Neural progenitor cell (in vitro differentiated cells): ENCODE measurements around the gene MS4A3. TPM values are rescaled to one million over a fixed set of nuclear protein-coding genes. Genes with fewer than 3 reads are reported as not detected.

Experiments used
- DNase-seq: peaks from one replicate; pipeline ENCODE4 v3.0.0-alpha.2; 2016; ENCODE audit warnings: low spot score
- H2AFZ ChIP-seq: fragments of 200-600 bp; sonication (generic); replicated peaks from 2 replicates; pipeline ENCODE4 v1.6.1; 2016; ENCODE audit warnings: antibody characterized with exemption
- H3F3A ChIP-seq: fragments of 200-600 bp; sonication (generic); 2 replicates; pipeline ENCODE4 v1.6.1; 2016; ENCODE audit warnings: antibody characterized with exemption, low read depth
- H3K27ac ChIP-seq: fragments of 200-600 bp; sonication (generic); 2 replicates; pipeline ENCODE4 v1.5.1; 2016; ENCODE audit warnings: mild to moderate bottlenecking
- H3K27me3 ChIP-seq: fragments of 200-600 bp; sonication (generic); 2 replicates; pipeline ENCODE4 v1.6.1; 2016; ENCODE audit warnings: mild to moderate bottlenecking, moderate library complexity
- H3K36me3 ChIP-seq: fragments of 200-600 bp; sonication (generic); 2 replicates; pipeline ENCODE4 v1.5.1; 2016
- H3K4me1 ChIP-seq: fragments of 200-600 bp; sonication (generic); 2 replicates; pipeline ENCODE4 v1.6.1; 2016; ENCODE audit warnings: mixed run types
- H3K4me2 ChIP-seq: fragments of 200-600 bp; sonication (generic); 2 replicates; pipeline ENCODE4 v1.6.1; 2016
- H3K4me3 ChIP-seq: fragments of 200-600 bp; sonication (generic); 2 replicates; pipeline ENCODE4 v1.5.1; 2016
- H3K79me2 ChIP-seq: fragments of 200-600 bp; sonication (generic); 2 replicates; pipeline ENCODE4 v1.6.1; 2016; ENCODE audit warnings: low read depth
- H3K9ac ChIP-seq: fragments of 200-600 bp; sonication (generic); 2 replicates; pipeline ENCODE4 v1.6.1; 2016
- H3K9me3 ChIP-seq: fragments of 200-600 bp; sonication (generic); 2 replicates; pipeline ENCODE4 v1.5.1; 2016; ENCODE audit warnings: low read depth
- H4K20me1 ChIP-seq: fragments of 200-600 bp; sonication (generic); 2 replicates; pipeline ENCODE4 v1.6.1; 2016; ENCODE audit warnings: low read depth
- H3K27ac Mint-ChIP-seq: 3 replicates; pipeline ENCODE4 v1.8.0; 2021; ENCODE audit warnings: mixed read lengths
- H3K27me3 Mint-ChIP-seq: 2 replicates; pipeline ENCODE4 v1.8.0; 2022; ENCODE audit warnings: low read depth, mild to moderate bottlenecking, inconsistent platforms, moderate library complexity, mixed read lengths; ENCODE audit not compliant: insufficient read depth
- H3K36me3 Mint-ChIP-seq: 3 replicates; pipeline ENCODE4 v1.8.0; 2021; ENCODE audit warnings: mixed read lengths
- H3K4me1 Mint-ChIP-seq: 3 replicates; pipeline ENCODE4 v1.8.0; 2021; ENCODE audit warnings: mixed read lengths
- H3K4me3 Mint-ChIP-seq: 3 replicates; pipeline ENCODE4 v1.8.0; 2021; ENCODE audit warnings: mild to moderate bottlenecking, moderate library complexity, mixed read lengths
- H3K9me3 Mint-ChIP-seq: 3 replicates; pipeline ENCODE4 v1.8.0; 2020; ENCODE audit warnings: mixed read lengths
- EZH2 ChIP-seq: fragments of 200-600 bp; sonication (generic); IDR thresholded peaks from 2 replicates; pipeline ENCODE4 v1.6.1; 2017; ENCODE audit warnings: antibody characterized with exemption, mild to moderate bottlenecking, moderate library complexity
- EZH2phosphoT487 ChIP-seq: fragments of 200-600 bp; sonication (generic); IDR thresholded peaks from 2 replicates; pipeline ENCODE4 v1.6.1; 2017; ENCODE audit warnings: antibody characterized with exemption
- total RNA-seq: library from RNA; depleted of rRNA; stranded (reverse); fragments of >200 nt; gene quantifications from 2 replicates; pipeline ENCODE4 v1.2.3, GENCODE V29; 2015; ENCODE audit warnings: low replicate concordance
- TF ChIP-seq, protein P1 (sequence below): fragments of 200-600 bp; sonication (generic); IDR thresholded peaks from 2 replicates; pipeline ENCODE4 v1.5.1; 2017; ENCODE audit warnings: antibody characterized with exemption, mild to moderate bottlenecking

Gene MS4A3
- total RNA-seq, 1 donor from 2014 or later: not detected

DNA sequence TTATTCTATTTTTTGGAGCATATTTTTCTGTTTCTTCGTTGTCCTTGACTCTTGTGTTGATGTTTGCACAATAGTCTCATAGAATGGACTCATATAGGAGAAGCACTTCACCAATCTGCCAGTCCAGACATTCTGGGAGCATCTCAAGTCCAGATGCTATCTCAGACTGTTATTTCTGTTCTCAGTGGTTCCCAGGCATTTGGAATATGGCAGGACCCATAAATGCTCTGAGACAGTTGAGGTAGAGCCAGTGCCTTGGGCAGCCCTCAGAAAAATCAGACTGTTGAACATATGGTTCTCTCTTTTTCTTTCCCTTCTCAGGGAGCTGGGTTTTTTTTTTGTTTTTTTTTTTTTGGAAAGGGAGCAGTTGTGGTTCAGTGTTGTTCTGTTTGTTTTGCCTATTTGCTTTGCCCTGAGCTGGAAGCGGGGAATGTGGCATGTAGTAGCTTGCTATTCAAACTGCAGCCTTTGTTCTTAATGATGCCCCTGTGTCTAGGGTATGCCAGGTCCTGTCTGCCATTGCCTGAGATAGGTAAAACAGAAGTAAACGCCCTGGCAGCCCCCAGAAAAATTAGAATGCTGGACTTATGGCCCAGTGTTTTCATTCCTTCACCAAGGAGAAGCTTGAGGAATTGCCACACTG, 28.3 kb downstream of the MS4A3 start:
- Histone ChIP-seq H3K27ac (no peak overlapping the region), H3K4me1 (no peaks in the 10 kb centered on the region), H3K79me2 (no peaks in the 10 kb centered on the region), H3K4me2 (no peak overlapping the region), H3K27me3 (no peaks in the 10 kb centered on the region), H4K20me1 (no peaks in the 10 kb centered on the region), H3K9me3 (no peaks in the 10 kb centered on the region), H3F3A (no peaks in the 10 kb centered on the region), H3K4me3 (no peak overlapping the region), H2AFZ (no peak overlapping the region), H3K9ac (no peak overlapping the region), H3K36me3 (no peaks in the 10 kb centered on the region)
- TF ChIP-seq, protein P1, sequence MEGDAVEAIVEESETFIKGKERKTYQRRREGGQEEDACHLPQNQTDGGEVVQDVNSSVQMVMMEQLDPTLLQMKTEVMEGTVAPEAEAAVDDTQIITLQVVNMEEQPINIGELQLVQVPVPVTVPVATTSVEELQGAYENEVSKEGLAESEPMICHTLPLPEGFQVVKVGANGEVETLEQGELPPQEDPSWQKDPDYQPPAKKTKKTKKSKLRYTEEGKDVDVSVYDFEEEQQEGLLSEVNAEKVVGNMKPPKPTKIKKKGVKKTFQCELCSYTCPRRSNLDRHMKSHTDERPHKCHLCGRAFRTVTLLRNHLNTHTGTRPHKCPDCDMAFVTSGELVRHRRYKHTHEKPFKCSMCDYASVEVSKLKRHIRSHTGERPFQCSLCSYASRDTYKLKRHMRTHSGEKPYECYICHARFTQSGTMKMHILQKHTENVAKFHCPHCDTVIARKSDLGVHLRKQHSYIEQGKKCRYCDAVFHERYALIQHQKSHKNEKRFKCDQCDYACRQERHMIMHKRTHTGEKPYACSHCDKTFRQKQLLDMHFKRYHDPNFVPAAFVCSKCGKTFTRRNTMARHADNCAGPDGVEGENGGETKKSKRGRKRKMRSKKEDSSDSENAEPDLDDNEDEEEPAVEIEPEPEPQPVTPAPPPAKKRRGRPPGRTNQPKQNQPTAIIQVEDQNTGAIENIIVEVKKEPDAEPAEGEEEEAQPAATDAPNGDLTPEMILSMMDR: no peak
- TF ChIP-seq EZH2phosphoT487 (no peak), EZH2 (no peak)
- no peaks in the 10 kb centered on the region for H3K4me1 Mint-ChIP-seq
- H3K4me3 Mint-ChIP-seq: no peak overlapping the region
- DNase-seq: no peak
- peaks cover 2% of the 10 kb centered on the region for H3K27me3 Mint-ChIP-seq
- no peaks in the 10 kb centered on the region for H3K9me3 Mint-ChIP-seq
- H3K27ac Mint-ChIP-seq: no peak overlapping the region
- H3K36me3 Mint-ChIP-seq: no peaks in the 10 kb centered on the region

DNA sequence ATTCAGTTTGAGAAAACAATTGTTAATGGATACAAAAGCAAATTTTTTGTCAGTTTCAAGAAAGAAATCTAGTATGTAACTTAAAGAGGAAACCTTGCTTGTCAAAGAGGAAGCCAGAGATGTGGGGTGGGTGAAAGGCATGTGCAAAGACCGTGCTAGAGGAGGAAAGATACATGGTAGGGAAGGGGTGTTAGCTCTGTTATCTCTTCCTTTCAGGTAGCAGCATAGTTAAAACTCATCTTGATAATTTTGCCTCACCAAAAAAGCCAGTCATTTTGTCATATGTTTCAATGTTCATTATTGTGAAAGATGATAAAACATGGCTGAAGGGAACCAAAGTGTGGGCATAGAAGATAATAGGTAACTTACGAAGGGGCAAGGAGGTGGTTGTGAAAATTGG, 29.4 kb downstream of the MS4A3 start:
- no peak overlapping the region for H3K27ac Mint-ChIP-seq
- no peaks in the 10 kb centered on the region for H3K79me2 ChIP-seq
- no peak overlapping the region for H3K4me3 Mint-ChIP-seq

DNA sequence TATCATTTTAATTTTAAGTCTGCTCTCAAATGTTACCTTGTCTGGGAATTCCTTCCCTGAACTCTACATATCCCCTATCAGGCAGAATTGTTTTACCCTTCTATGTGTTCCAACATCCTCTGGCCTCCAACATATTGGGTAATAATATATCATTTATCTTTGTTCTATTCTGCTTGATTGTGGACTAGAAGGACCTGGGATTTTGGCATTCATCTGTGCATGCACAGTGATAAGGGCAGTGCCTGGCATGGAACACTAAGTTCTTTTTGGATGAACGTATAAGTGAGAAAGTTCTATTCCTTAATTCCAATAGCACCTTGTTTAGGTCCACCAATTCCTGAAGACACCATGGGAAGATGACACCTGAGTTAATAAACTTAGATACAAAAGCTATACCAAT, 30.8 kb downstream of the MS4A3 start:
- no peak overlapping the region for H3K4me3 Mint-ChIP-seq
- H3K36me3 Mint-ChIP-seq: no peaks in the 10 kb centered on the region
- H3K27me3 Mint-ChIP-seq: no peaks in the 10 kb centered on the region

More for the DNA sequence above, 29.4 kb downstream of the MS4A3 start:
- Histone ChIP-seq H3K9me3 (no peaks in the 10 kb centered on the region), H3K4me1 (no peaks in the 10 kb centered on the region), H3K27ac (no peak overlapping the region), H3K4me2 (no peak overlapping the region), H3K36me3 (no peaks in the 10 kb centered on the region), H3K4me3 (no peak overlapping the region), H3K27me3 (no peaks in the 10 kb centered on the region), H2AFZ (no peak overlapping the region), H3K9ac (no peak overlapping the region), H3F3A (no peaks in the 10 kb centered on the region), H4K20me1 (no peaks in the 10 kb centered on the region)
- Mint-ChIP-seq H3K27me3 (no peaks in the 10 kb centered on the region), H3K4me1 (no peaks in the 10 kb centered on the region), H3K9me3 (no peaks in the 10 kb centered on the region), H3K36me3 (no peaks in the 10 kb centered on the region)
- DNase-seq: no peak
- TF ChIP-seq EZH2phosphoT487 (no peak), EZH2 (no peak)
- TF ChIP-seq, protein P1: no peak

More for the DNA sequence above, 30.8 kb downstream of the MS4A3 start:
- H3K27ac Mint-ChIP-seq: no peak overlapping the region
- DNase-seq: no peak
- H3F3A ChIP-seq: no peaks in the 10 kb centered on the region
- H3K4me1 Mint-ChIP-seq: no peaks in the 10 kb centered on the region
- H3K27ac ChIP-seq: no peak overlapping the region
- H2AFZ ChIP-seq: no peak overlapping the region
- H3K4me2 ChIP-seq: no peak overlapping the region
- H4K20me1 ChIP-seq: no peaks in the 10 kb centered on the region
- no peak overlapping the region for H3K9ac ChIP-seq
- H3K9me3 Mint-ChIP-seq: no peaks in the 10 kb centered on the region
- H3K79me2 ChIP-seq: no peaks in the 10 kb centered on the region
- H3K36me3 ChIP-seq: no peaks in the 10 kb centered on the region
- no peaks in the 10 kb centered on the region for H3K4me1 ChIP-seq
- no peaks in the 10 kb centered on the region for H3K27me3 ChIP-seq
- no peaks in the 10 kb centered on the region for H3K9me3 ChIP-seq
- TF ChIP-seq, protein P1: no peak
- TF ChIP-seq EZH2phosphoT487 (no peak), EZH2 (no peak)
- no peak overlapping the region for H3K4me3 ChIP-seq
